ENCODE results near the gene CLDN34. TPM values are rescaled to one million over a fixed set of nuclear protein-coding genes. Genes with fewer than 3 reads are reported as not detected.

The CLDN34 gene
- total RNA-seq, 1 donor from 2014 or later, result not detected

DNA sequence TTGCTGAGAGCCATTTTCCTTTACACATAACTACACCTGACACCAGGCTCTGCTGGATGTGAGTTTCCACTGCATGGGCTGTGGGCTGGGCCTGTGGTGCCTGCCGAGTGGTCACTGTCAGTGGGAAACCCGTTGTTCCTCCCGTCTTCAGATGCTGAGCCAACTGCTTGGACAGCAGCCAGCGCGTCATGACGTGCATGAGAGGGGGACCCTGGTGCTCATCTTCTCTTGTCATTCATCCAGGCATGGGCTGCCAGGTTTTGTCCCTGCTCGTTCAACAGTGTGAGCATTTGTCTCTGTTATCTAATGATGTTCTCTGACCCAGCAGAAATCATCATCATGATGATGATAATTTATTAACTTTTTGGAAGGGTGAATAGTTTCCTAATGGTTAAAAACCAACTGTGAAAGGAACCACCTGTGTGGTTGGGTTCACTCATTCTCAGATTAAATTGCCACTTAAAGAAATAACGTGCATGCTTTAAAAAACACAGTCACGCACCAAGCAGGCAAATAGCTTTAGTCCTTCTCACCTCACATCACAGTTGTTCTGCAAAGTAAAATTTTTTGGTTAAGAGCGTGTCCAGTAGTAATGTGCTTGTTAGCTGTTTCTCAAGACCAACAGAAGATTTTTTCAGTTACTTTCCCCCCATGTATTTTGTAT lies 19.9 kb upstream of the CLDN34 start:
- DNase-seq (ENCODE audit: low read depth), result no peak
- H3K4me3 ChIP-seq (ENCODE audit: low read depth, low read length), result no peak overlapping the region
- TF ChIP-seq, protein P1, sequence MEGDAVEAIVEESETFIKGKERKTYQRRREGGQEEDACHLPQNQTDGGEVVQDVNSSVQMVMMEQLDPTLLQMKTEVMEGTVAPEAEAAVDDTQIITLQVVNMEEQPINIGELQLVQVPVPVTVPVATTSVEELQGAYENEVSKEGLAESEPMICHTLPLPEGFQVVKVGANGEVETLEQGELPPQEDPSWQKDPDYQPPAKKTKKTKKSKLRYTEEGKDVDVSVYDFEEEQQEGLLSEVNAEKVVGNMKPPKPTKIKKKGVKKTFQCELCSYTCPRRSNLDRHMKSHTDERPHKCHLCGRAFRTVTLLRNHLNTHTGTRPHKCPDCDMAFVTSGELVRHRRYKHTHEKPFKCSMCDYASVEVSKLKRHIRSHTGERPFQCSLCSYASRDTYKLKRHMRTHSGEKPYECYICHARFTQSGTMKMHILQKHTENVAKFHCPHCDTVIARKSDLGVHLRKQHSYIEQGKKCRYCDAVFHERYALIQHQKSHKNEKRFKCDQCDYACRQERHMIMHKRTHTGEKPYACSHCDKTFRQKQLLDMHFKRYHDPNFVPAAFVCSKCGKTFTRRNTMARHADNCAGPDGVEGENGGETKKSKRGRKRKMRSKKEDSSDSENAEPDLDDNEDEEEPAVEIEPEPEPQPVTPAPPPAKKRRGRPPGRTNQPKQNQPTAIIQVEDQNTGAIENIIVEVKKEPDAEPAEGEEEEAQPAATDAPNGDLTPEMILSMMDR (conservative IDR thresholded peaks at IDR 0.05; ENCODE audit: low read depth, low read length), result no peak

DNA sequence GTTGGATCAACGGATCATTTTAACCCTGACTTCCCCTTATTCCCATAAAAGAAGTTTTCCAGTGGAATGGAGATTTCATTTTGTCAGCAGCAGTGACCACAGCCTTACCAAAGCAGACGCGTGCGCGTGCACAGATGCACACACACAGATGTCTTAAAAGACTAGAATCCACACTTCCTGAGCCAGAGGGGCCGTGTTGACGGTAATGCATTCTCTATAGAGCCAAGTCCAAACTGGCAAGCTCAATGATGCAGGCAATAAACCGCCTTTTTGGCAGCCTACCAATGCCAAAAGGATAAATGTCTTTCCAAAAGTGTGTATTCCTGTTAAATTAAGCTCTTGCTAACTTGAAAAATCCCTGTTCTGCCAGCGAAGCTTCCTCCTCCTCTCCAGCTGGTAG lies 18.8 kb upstream of the CLDN34 start:
- TF ChIP-seq, protein P1 (conservative IDR thresholded peaks at IDR 0.05; ENCODE audit: low read depth, low read length), result no peak
- no peak overlapping the region for H3K4me3 ChIP-seq (ENCODE audit: low read depth, low read length)
- DNase-seq (ENCODE audit: low read depth), result no peak

- DNase-seq (ENCODE audit: low read depth), result no peak
- TF ChIP-seq, protein P1 (conservative IDR thresholded peaks at IDR 0.05; ENCODE audit: low read depth, low read length), result no peak
- H3K4me3 ChIP-seq (ENCODE audit: low read depth, low read length), result no peak overlapping the region
Observed at GRCh38 chrX:9952300-9952699, 14.9 kb upstream of the CLDN34 start.

DNA sequence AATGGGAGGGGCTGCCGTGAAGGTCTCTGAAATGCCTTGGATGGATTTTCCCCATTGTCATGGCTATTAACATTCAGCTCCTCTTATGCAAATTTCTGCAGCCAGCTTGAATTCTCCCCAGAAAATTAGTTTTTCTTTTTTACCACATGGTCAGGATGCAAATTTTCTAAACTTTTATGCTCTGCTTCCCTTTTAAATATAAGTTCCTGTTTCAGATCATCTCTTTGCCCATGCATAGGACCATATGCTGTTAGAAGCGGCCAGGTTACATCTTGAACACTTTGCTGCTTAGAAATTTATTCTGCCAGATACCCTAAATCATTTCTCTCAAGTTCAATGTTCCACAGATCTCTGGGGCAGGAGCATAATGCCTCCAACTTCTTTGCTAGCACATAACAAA lies 13.8 kb upstream of the CLDN34 start:
- TF ChIP-seq, protein P1 (conservative IDR thresholded peaks at IDR 0.05; ENCODE audit: low read depth, low read length), result no peak
- H3K4me3 ChIP-seq (ENCODE audit: low read depth, low read length), result no peak overlapping the region
- DNase-seq (ENCODE audit: low read depth), result no peak

DNA sequence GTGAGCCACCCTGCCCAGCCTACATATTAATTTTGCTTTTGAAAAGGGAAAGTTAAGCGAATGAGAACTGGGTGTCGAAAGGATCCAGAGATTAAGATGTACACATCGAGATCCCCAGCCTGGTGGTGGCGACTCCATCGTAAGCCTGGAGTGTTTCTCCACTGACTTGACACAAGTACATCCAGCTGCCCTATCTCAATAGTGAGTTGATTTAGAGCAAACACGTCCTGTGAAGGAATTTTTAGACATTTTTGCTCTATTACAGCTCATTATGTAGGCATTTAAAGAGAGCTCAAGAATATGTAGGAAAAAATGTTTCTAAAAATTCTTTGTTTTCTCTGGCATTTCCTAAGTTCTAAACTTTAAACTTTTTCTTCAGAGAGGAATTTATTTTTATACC lies 11.7 kb upstream of the CLDN34 start:
- TF ChIP-seq, protein P1 (conservative IDR thresholded peaks at IDR 0.05; ENCODE audit: low read depth, low read length), result no peak
- DNase-seq (ENCODE audit: low read depth), result no peak
- H3K4me3 ChIP-seq (ENCODE audit: low read depth, low read length), result no peak overlapping the region

DNA sequence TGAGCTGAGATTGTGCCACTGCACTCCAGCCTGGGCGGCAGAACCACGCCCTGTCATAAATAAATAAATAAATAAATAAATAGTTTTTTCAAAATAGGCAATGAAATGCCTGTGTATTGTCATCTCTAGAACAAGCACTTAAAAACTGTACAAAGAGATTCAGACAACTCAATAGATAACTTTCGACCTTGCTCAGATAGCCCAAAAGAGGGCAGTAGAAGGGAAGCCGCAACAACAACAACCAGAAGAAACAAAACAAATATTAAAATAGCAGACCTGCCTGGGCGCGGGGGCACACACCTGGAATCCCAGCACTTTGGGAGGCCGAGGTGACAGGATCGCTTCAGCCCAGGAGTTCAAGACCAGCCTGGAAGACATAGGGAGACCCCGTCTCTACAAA lies 9.4 kb upstream of the CLDN34 start:
- TF ChIP-seq, protein P1 (conservative IDR thresholded peaks at IDR 0.05; ENCODE audit: low read depth, low read length), result no peak
- no peak for DNase-seq (ENCODE audit: low read depth)
- no peak overlapping the region for H3K4me3 ChIP-seq (ENCODE audit: low read depth, low read length)

DNA sequence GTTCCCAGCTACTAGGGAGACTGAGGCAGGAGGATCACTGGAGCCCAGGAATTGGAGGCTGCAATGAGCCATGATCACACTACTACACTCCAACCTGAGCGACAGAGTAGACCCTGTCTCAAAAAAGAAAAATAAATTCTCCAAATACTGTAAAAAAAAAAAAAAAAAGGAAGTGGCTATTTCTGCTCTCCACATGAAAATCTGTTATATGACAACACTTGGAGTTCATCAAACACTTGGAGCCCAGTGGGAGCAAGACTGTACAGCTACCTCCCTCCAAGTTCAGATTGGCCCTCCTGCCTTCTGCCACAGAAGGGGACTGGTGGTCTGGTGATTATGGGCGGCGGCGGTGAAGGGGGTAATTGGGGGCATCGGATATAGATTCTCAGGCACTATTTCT lies 9.0 kb upstream of the CLDN34 start:
- no peak overlapping the region for H3K4me3 ChIP-seq (ENCODE audit: low read depth, low read length)
- TF ChIP-seq, protein P1 (conservative IDR thresholded peaks at IDR 0.05; ENCODE audit: low read depth, low read length), result no peak
- no peak for DNase-seq (ENCODE audit: low read depth)
